Cerebellar cortex (tissue), 1 donor: ENCODE measurements around the gene TMEM178A.
"Not testable (repeated sequence)": the region's sequence is repeated elsewhere in the genome, so short reads cannot be mapped to it uniquely, and the experiment has no call there.

Experiments used
- DNase-seq: peaks from one replicate; pipeline ENCODE4 v3.0.0-alpha.2; 2015; ENCODE audit warnings: low spot score

Gene TMEM178A

DNA sequence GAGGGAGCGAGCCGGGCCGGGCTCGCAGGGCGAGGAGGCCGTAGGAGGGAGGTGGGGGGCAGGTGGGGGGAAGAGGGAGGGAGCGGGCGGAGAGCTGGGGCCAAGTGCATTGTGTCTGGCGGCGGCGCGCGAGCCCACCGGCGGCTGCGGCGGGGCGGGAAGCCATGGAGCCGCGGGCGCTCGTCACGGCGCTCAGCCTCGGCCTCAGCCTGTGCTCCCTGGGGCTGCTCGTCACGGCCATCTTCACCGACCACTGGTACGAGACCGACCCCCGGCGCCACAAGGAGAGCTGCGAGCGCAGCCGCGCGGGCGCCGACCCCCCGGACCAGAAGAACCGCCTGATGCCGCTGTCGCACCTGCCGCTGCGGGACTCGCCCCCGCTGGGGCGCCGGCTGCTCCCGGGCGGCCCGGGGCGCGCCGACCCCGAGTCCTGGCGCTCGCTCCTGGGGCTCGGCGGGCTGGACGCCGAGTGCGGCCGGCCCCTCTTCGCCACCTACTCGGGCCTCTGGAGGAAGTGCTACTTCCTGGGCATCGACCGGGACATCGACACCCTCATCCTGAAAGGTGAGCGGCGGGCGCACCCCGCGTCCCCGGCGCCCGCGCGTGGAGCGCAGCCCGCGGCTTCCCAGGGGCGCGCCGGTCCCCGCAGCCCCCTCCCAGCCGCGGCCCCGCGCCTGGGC lies at the start of gene TMEM178A:
TMEM178A (plus strand) TSS at position 107 of the 680 bp plus-strand sequence; CDS start at position 165, 58 bp downstream.
- peak; percentile 45 for DNase-seq

DNA sequence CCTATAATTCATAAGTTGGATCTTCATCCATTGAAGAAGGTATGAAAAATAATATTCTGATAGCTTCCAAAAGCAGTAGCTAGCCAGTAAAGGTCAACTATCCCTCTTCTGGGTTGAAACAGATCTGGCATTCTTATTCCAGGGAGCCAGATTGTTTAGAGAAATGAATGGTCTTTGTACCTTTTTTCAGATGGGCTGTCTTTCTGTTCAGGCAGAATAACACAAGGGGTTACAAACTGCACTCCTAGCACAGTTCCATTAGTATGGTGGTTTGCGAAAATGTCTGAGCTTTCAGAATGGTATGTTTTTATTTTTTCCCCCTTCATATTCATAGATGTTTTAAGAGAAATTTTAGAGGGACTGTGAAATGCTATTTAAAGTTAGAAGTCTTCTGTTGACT lies 47.5 kb upstream of the TMEM178A start:
- DNase-seq = no peak

DNA sequence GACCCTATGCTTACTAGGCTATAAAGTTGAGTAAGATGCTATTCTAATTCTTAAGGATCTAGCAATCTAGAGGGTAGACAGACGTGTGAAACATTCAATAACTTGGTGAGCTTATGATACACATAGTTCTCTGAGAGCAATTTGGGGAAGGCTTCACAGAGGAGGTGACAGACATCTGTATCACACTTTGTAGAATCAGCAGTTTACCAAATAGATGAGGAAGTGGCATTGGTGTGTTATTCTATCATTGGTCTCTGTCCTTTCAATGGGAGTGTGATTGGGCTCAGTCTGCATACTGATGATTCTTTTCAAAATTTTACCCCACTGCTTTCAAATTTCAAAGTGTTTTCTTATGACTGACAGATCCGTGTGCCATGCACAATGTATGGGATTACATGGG lies 47.0 kb upstream of the TMEM178A start:
- DNase-seq = no peak

DNA sequence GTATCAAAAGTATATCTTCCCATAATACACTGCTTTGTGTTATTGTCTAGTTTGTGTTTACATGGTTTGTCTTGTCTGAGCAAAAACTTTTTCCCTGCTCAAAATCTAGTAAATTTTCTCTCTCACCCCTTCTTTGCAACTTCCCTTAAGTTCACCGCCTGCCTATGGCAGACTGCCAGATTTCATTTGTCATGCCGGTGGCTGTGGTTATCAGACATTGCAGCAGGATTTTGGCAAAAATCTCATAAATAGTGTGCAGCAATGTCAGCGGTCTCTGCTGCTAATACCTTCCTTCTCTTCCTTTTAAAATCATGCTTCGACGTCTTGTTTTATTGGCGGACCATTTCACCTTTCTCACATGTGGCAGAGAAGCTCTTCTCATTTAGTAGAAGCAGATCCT lies 45.6 kb upstream of the TMEM178A start:
- DNase-seq = no peak

DNA sequence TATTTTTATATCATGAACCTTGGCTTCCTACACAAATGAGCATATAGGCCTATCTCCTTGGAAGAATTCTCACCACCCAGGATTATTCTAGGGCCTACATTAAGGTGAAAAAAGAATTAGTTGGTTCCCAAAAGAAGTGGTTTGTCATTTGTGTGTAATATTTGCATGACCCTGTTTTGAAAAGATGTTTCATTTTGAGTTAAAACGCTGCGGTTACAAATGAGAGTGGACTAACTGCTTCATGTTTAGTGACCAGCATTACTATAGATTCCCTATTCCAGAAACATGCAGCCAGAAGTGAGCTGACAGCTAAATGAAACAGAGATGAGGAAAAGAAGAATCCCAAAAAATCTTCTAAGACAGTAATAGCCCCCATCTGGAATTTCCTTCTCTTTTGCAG lies 44.1 kb upstream of the TMEM178A start:
- DNase-seq = no peak

DNA sequence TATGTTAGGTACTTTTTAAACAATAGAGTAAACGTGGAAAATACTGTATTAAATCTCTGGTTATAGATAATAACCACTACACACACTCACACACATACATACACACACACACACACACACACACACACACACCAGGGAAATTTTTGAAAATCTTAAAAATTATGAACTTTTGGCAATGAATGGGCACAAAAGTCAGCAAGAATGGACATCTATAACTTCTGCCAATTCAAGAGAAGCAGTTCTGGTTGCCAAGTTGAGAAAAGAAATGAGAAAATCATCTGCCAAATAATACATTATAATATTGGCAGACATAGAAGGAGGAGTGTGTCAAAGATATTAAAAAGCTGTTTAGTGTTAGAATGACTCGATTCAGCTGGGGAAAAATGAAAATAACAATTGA lies 42.9 kb upstream of the TMEM178A start:
- DNase-seq = no peak

DNA sequence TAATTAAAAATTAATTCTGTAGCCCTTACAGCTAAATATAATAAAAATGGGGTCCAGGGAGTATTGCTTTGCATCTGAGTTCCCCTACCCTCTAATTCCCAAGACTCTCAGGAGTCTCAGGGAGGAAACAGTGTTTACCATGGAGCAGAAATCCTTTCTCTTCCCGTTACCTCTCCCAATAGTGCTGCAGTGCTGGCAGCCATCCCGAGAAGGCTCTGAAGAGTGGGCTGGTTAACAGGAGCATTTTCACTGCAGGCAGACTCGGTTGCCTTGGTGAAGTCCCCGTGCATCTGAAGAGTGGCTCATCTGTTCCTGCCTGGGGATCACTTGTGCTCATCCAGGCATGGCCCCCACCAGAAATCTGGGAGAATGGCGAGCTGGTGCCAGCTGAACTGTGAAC lies 41.8 kb upstream of the TMEM178A start:
- peak; percentile 81 for DNase-seq

DNA sequence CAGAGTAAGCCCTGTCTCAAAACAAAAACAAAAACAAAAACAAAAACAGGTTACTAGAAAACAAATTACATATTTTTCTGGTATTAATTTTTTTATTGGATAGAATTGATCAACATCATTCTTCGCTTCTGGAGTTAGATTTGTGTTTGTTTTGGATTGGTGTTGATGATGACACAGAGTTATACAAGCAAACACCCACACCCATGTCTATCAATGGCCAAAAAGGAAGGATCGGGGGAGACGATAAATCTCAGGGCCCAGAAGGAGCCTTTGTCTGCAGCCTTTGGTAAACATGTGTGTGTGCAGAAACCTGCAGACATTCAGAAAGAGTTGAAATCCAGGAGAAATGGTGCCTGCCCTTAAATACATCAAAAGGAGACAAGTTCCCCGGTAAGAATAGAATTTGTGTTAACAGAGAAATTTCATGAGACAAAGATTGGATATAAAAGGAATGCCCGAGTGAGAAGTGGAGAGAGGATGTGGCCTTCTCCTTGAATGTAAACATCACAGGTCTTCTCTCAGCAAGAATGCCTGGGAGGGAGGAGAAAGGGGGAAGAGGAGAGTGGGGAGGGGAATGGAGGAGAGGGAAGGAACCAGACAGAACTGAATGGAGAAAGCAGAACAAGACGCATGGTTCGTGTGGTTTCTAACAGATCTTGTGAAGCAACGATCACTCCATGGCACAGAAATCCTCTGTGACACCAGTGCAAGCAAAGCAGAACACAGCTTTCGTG lies 40.4 kb upstream of the TMEM178A start:
- DNase-seq = no peak

DNA sequence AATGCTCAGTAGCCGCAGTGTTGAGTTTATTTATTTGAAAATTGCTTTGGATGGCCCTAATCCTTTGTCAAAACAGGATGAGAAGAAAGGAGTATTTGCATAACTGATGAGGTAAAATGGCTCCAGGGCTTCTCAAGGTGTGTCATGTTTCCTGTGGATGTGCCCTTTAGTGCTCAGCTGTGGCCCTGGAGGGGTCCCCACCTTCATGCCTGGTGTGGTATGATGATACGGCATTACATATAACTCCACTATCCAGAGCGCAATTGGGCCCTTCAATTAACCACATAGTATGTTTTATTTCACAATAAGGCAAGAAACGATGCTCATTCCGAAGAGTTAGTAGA lies 39.8 kb upstream of the TMEM178A start:
- no peak for DNase-seq

DNA sequence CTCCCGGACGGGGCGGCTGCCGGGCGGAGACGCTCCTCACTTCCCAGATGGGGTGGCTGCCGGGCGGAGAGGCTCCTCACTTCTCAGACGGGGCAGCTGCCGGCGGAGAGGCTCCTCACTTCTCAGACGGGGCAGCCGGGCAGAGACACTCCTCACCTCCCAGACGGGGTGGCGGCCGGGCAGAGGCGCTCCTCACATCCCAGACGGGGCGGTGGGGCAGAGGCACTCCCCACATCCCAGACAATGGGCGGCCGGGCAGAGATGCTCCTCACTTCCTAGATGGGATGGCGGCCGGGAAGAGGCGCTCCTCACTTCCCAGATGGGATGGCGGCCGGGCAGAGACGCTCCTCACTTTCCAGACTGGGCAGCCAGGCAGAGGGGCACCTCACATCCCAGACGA lies 37.4 kb upstream of the TMEM178A start:
- not testable (repeated sequence) for DNase-seq

DNA sequence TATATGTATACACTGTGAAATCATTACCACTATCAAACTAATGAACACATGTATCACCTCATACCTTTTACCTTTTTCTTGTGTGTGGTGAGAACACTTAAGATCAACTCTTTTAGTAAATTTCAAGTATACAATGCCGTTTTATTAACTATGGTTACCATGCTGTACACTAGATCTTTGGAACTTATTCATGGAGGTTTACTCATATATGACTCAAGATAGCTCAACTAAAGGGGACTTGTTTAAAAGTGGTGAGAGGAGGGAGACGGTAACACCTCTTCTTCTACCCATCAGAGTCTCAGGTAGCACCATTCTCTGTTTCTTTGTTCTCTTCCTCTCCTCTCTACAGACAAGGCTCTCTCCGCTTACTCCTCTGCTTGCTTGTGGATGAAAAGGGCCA lies 36.1 kb upstream of the TMEM178A start:
- no peak for DNase-seq

DNA sequence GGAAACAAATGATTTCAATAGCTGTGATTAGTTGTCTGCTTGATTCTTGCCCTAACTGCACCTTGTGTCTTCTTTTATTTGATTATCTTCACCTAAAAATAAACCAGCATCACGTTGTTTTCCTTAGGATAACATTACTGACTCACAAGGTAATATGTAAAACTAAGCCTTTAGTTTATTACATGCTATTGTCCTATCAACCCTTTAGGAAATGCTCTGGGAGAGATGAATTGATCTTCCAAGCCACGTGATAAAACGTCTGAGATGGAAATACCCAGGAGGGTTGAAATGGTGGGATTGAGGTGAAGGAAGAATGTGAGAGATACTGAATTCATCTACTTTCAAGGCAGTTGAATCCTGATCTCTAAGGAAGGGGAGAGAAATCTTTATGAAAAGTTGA lies 34.5 kb upstream of the TMEM178A start:
- no peak for DNase-seq

DNA sequence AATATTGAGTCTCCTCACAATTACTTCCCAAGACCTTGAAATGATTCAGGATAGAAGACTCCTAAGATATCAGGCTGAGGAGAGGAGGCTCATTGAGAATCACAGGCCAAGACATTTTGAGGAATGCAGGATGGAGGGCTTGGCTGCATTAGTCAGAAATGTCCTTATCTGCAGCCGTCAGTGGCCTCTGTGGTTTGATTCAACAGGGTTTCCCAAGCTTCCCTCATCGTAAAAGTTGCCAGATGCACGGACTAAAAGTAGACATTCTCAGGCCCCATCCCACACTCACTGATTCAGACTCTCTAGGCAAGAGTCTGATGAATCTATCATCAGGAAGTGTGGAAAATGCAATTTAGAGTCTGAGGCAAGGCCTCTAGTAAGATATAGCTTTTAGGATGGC lies 34.0 kb upstream of the TMEM178A start:
- no peak for DNase-seq

DNA sequence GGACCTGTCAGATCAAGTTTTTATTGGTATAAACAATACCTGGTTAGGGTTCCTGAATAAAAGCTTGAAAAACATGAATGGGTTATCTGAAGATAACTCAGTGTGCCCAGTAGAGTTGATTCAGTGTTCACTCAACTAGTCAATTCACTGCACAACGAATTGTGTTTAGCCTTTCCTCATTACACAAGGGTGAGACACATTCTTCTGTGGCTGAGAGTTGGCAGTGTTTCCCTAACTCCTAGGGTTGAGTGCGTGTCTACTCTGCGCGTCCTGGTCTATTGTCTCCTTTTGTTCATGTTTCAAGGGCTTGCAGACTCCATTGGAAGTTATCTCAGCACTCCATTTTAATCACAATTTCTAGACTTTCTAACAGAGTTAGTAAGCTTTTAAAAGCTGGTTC lies 32.8 kb upstream of the TMEM178A start:
- DNase-seq = no peak

DNA sequence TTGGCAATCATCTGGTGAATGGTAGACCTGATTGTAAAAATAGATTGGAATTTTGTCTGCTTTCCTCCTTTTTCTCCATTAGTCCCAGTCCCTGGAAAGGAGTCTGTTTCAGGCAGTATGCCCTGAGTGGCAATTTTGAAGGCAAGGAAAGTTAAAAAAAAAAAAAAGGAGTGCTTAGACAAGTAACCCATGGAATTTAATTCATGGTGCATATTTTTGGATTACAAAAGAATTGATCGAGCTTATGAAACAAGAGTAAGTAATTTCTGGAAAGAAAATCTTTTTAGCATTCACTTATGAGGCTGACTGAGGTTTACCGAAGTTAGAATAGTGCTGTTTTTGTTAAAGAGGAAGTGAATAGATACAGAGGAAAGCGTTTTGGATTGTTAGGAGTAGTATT lies 29.4 kb upstream of the TMEM178A start:
- no peak for DNase-seq

DNA sequence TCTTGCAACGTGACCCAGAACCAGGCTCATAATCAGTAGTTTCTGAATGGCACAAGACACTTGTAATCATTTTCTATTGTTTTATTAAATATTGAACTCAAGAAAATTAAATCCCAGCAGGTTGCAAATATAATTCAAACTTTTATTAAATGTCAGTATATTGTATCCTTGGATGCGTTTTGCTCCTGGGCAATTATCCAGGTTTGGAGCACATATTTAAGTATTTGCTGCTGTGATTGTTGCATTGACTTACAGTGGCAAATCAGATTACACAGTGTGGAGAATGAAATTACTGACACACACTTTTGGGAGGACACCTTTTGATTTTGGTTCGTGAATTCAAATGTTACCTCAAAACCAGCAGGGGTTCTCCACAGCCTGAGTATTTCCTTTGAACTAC lies 27.1 kb upstream of the TMEM178A start:
- DNase-seq = no peak

DNA sequence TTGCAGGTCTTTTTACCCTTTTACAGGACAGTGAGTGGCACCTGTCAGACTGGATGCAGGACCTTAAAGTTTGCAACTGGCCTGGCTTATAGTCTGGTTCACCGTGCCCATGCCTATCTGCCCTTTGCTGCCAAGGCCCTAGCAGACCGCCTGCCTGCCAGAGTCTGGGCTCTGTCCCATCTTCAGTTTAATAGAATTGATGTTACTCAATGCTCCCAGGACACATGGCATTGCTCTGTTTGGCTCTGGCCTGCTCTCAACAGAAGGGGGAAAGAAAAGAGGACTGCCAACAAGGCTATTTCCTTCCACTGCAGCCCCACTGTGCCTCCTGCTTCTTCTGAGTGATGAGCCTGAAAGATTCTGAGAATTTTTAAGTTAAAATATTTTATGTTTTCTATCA lies 25.6 kb upstream of the TMEM178A start:
- peak; percentile 97 for DNase-seq

DNA sequence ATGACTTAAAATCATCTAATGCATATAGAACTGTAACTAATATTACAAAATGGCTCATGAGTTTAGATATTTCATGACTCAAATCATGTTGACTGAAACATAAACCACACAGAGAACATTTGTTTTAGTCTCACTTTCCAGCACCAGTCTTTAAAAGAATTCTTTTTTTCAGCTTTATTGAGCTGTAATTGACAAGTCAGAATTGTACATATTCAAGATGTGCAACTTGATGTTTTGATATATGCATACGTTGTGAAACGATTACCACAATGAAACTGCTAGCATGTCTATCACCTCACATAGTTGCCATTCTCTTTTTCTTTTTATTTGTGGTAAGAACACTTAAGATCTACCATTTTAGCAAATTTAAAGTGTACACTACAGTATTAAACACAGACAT lies 25.0 kb upstream of the TMEM178A start:
- DNase-seq = no peak

DNA sequence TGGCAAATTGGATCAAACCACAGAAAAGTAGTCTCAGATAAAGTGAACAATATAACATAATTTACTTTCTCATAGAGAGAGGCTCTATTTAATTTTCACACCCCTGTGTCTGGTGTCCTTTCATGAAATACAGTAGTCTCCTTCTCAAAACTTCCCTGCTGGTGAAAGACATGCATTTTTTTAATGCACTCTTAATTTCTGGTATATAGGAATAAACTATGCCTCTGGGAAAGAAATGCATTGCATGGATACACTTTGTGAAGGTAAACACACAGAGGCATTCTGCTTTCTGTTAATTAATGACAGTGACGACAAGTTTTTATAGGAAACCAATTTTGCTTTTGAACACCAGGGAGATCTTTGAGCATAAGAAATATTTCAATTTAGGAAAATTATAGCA lies 24.1 kb upstream of the TMEM178A start:
- DNase-seq = no peak

DNA sequence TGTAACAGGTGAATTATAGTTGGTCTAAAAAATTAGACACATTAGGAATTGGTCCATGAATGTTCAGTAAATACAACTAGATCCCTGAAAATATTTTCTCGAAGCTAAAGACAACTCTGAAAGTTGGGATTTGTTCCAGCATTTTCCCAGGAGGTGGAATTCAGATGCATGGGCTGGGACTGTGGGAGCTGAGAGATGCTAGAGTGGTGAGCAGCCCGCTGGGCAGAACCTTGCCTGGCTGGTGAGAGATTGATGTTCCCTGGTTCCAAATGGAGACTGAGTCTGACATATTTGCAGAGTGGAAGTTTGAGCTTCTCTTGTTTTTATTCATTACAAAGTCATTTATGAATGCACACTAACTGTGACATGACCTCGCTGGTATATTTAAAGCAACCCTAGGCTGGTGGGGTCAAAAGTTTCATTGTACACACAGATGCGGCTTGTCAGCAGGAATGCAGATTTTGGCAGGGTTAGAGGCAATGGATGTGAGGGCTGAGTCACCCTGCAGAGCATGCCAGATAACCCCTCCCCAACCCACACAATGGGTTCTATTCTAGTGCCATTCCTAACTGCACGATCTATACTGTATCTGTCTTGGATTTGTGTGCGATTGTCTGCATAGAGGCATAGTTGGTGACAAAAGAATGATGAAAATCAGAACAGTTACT lies 23.5 kb upstream of the TMEM178A start:
- peak; percentile 46 for DNase-seq

DNA sequence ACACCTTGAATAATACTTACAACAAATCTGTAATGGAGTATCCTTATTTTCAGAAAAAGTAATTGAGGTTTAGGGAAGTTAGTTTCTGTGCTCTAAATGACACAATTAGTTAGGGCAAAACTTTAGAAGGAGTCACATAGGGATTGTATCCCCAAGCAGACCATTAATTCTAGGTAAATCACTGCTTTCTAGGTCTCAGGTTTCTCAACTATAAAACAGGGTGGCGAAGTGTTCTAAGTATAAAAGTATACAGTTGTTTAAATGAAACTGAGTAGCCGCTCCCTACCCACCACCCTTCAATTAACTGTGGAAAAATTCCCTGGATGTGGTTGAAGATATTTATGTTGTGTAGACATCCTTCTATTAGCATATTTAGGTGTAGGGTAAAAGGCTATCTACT lies 19.9 kb upstream of the TMEM178A start:
- DNase-seq = no peak

DNA sequence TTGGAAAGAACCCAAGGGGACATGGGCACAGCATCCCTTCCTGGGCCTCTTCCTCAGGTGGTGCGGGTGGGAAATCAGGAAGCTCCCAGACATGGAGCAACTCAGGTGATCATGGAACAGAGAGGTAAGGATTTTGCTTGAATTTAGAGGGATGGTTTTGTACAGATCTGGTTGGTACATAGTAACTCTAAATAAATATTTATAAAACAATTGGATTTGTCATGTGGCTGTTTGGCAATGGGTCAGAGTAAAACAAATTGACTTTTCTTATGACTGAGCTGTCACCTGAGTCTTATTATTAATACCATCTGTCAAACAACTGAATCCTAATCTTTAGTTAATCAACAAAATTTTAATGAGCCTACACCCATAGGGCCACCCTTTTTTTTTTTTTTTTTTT lies 19.4 kb upstream of the TMEM178A start:
- DNase-seq = no peak

DNA sequence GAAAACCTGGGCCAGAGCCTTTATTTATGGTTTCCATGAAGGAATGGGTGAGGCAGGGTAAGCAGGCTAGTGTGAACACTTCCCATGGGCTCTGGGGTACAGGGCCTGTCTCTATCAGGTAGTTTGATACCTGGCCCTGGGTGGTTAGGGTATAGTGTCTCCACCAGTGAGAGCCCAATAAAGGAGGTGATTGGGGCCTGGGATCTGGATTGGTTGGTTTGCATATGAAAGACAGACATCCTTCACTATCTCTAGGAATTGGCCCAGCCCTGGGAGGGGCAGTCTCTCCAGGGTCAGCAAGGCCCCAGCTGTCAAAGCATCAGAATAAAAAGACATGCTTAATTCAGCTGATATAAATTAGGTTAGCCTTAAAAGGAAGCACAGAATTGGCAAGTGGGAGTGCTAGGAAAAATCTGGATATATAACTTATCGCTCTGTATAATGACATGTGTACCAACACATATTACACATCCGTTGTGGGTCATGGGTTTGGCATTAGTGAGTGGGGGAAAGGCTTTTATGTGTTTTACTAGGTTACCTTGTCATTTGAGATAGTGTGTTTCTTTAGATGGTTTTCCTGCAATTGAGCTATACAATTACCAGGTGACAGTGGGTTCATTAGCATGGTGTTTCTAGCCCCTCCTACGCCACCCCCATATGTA lies 18.5 kb upstream of the TMEM178A start:
- no peak for DNase-seq
